SK-N-SH treated with all-trans-retinoic acid at 6 μM for 48 hours (cell line): Measurements from ENCODE around the gene S100A4.
"Not testable (repeated sequence)": the region's sequence is repeated elsewhere in the genome, so short reads cannot be mapped to it uniquely, and the experiment has no call there.

Source experiments
- ATAC-seq: fragments of 200-7000 bp; cut with Tn5 transposase; 3 replicates; pipeline ENCODE4 v1.9.1; 2020; ENCODE audit warnings: mild to moderate bottlenecking, moderate library complexity
- ARNTL ChIP-seq: fragments of 450-650 bp; formaldehyde crosslinking; IDR thresholded peaks from 2 replicates; pipeline ENCODE4 v1.5.0; 2020; ENCODE audit warnings: low read depth, mild to moderate bottlenecking, moderate library complexity, borderline replicate concordance
- BACH2 ChIP-seq: fragments of 250-450 bp; sonication (Bioruptor Pico); IDR thresholded peaks from 2 replicates; pipeline ENCODE4 v1.9.0; 2021; ENCODE audit warnings: mild to moderate bottlenecking, borderline replicate concordance
- CREB5 ChIP-seq: fragments of 250-450 bp; sonication (Bioruptor Pico); IDR thresholded peaks from 2 replicates; pipeline ENCODE4 v1.5.1; 2020; ENCODE audit warnings: low read depth, mild to moderate bottlenecking, moderate library complexity
- CSDC2 ChIP-seq: fragments of 250-450 bp; sonication (Bioruptor Pico); IDR thresholded peaks from 2 replicates; pipeline ENCODE4 v1.5.0; 2020; ENCODE audit warnings: mild to moderate bottlenecking, moderate library complexity
- CSRNP3 ChIP-seq: fragments of 250-450 bp; sonication (Bioruptor Pico); IDR thresholded peaks from 2 replicates; pipeline ENCODE4 v1.5.1; 2021; ENCODE audit warnings: mild to moderate bottlenecking, moderate library complexity
- ESRRG ChIP-seq: fragments of 250-450 bp; sonication (Bioruptor Pico); IDR thresholded peaks from 2 replicates; pipeline ENCODE4 v1.6.1; 2021; ENCODE audit warnings: mild to moderate bottlenecking
- GLIS3 ChIP-seq: fragments of 250-450 bp; sonication (Bioruptor Pico); IDR thresholded peaks from 2 replicates; pipeline ENCODE4 v1.5.0; 2020; ENCODE audit warnings: mild to moderate bottlenecking, moderate library complexity
- ISL1 ChIP-seq: fragments of 250-450 bp; sonication (Bioruptor Pico); IDR thresholded peaks from 2 replicates; pipeline ENCODE4 v2.1.2; 2022; ENCODE audit warnings: mild to moderate bottlenecking, moderate library complexity
- OSR1 ChIP-seq: fragments of 250-450 bp; sonication (Bioruptor Pico); IDR thresholded peaks from 2 replicates; pipeline ENCODE4 v1.8.0; 2022; ENCODE audit warnings: moderate library complexity, mild to moderate bottlenecking, inconsistent platforms
- POU6F1 ChIP-seq: fragments of 250-450 bp; sonication (Bioruptor Pico); IDR thresholded peaks from 2 replicates; pipeline ENCODE4 v1.8.0; 2021; ENCODE audit warnings: low read depth, mild to moderate bottlenecking, moderate library complexity, borderline replicate concordance
- PPARA ChIP-seq: fragments of 250-450 bp; sonication (Bioruptor Pico); IDR thresholded peaks from 2 replicates; pipeline ENCODE4 v1.5.0; 2020; ENCODE audit warnings: mild to moderate bottlenecking, borderline replicate concordance
- RARB ChIP-seq: fragments of 250-450 bp; sonication (Bioruptor Pico); IDR thresholded peaks from 2 replicates; pipeline ENCODE4 v1.8.0; 2021; ENCODE audit warnings: mild to moderate bottlenecking, moderate library complexity
- SNAI2 ChIP-seq: fragments of 250-450 bp; sonication (Bioruptor Pico); IDR thresholded peaks from 2 replicates; pipeline ENCODE4 v1.5.0; 2020; ENCODE audit warnings: mild to moderate bottlenecking, moderate library complexity
- TCF4 ChIP-seq: fragments of 250-450 bp; sonication (Bioruptor Pico); IDR thresholded peaks from 2 replicates; pipeline ENCODE4 v1.8.0; 2021; ENCODE audit warnings: mild to moderate bottlenecking, moderate library complexity, borderline replicate concordance
- TSHZ2 ChIP-seq: fragments of 250-450 bp; sonication (Bioruptor Pico); IDR thresholded peaks from 2 replicates; pipeline ENCODE4 v1.5.0; 2020; ENCODE audit warnings: mild to moderate bottlenecking, moderate library complexity
- ZC3H10 ChIP-seq: fragments of 250-450 bp; sonication (Bioruptor Pico); IDR thresholded peaks from 2 replicates; pipeline ENCODE4 v1.5.1; 2021; ENCODE audit warnings: mild to moderate bottlenecking, moderate library complexity
- ZFP3 ChIP-seq: fragments of 250-450 bp; sonication (Bioruptor Pico); IDR thresholded peaks from 2 replicates; pipeline ENCODE4 v1.5.0; 2020; ENCODE audit warnings: mild to moderate bottlenecking, moderate library complexity
- ZFP30 ChIP-seq: fragments of 450-650 bp; formaldehyde crosslinking; IDR thresholded peaks from 2 replicates; pipeline ENCODE4 v1.5.0; 2022; ENCODE audit warnings: mild to moderate bottlenecking, moderate library complexity
- ZNF565 ChIP-seq: fragments of 450-650 bp; formaldehyde crosslinking; conservative IDR thresholded peaks from 2 replicates; pipeline ENCODE4 v1.5.0; 2020; ENCODE audit warnings: low read depth, mild to moderate bottlenecking, moderate library complexity
- ZNF70 ChIP-seq: fragments of 450-650 bp; formaldehyde crosslinking; IDR thresholded peaks from 2 replicates; pipeline ENCODE4 v1.5.0; 2020; ENCODE audit warnings: mild to moderate bottlenecking, moderate library complexity
- ZNF8 ChIP-seq: fragments of 450-650 bp; formaldehyde crosslinking; IDR thresholded peaks from 2 replicates; pipeline ENCODE4 v1.5.0; 2020; ENCODE audit warnings: mild to moderate bottlenecking, moderate library complexity

Gene S100A4

GRCh38 chr1:153577624-153578051 is 32.0 kb upstream of the S100A4 start:
- TF ChIP-seq ZFP3 (CRISPR knock-in tag) (no peak), GLIS3 (no peak)
- no peak for ATAC-seq

GRCh38 chr1:153577138-153577537 is 31.5 kb upstream of the S100A4 start:
- TF ChIP-seq ZFP3 (CRISPR knock-in tag) (no peak), OSR1 (CRISPR knock-in tag) (no peak), ESRRG (CRISPR knock-in tag) (no peak), RARB (CRISPR knock-in tag) (no peak), ZNF70 (no peak), PPARA (CRISPR knock-in tag) (no peak), TSHZ2 (no peak)
- no peak for ATAC-seq

GRCh38 chr1:153575497-153575896 is 29.9 kb upstream of the S100A4 start:
- ATAC-seq: not testable (repeated sequence)

GRCh38 chr1:153575081-153575491 is 29.5 kb upstream of the S100A4 start:
- not testable (repeated sequence) for ATAC-seq

- no peak for ATAC-seq
- TF ChIP-seq RARB (CRISPR knock-in tag) (no peak), ZFP3 (CRISPR knock-in tag) (no peak), ZNF565 (CRISPR knock-in tag) (no peak), BACH2 (CRISPR knock-in tag) (no peak), CSRNP3 (CRISPR knock-in tag) (no peak), OSR1 (CRISPR knock-in tag) (no peak), ISL1 (CRISPR knock-in tag) (no peak), POU6F1 (CRISPR knock-in tag) (no peak), ZNF70 (no peak), GLIS3 (no peak), TSHZ2 (no peak), ZFP30 (CRISPR knock-in tag) (no peak), SNAI2 (CRISPR knock-in tag) (no peak), CSDC2 (CRISPR knock-in tag) (no peak), PPARA (CRISPR knock-in tag) (no peak), ZC3H10 (no peak), CREB5 (CRISPR knock-in tag) (no peak), ZNF8 (CRISPR knock-in tag) (no peak), ARNTL (CRISPR knock-in tag) (no peak), TCF4 (CRISPR knock-in tag) (no peak)
Measured at GRCh38 chr1:153573351-153573750, 27.7 kb upstream of the S100A4 start.
